ENCODE data around the gene ORC1.

The ORC1 gene

DNA sequence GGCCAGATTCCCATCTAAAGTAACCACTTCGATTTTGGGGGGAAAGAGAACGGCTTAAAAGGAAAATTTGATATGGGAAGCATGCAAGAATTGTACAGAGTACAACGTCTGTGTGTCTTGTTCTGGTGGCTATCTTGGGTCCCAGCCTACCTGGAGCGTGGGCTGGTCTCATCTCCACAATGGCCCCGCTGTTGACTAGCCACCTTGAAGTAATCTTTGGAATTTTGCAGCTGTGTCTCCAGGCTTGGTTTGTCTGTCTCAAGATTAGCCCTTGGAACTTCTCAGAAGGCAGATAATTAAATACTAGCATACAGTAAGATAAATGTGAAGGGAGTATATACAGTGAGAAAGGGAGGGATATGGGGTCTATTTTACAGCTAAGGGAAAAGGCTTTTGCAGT, 37.0 kb downstream of the ORC1 start:
- TF ChIP-seq, protein P1, sequence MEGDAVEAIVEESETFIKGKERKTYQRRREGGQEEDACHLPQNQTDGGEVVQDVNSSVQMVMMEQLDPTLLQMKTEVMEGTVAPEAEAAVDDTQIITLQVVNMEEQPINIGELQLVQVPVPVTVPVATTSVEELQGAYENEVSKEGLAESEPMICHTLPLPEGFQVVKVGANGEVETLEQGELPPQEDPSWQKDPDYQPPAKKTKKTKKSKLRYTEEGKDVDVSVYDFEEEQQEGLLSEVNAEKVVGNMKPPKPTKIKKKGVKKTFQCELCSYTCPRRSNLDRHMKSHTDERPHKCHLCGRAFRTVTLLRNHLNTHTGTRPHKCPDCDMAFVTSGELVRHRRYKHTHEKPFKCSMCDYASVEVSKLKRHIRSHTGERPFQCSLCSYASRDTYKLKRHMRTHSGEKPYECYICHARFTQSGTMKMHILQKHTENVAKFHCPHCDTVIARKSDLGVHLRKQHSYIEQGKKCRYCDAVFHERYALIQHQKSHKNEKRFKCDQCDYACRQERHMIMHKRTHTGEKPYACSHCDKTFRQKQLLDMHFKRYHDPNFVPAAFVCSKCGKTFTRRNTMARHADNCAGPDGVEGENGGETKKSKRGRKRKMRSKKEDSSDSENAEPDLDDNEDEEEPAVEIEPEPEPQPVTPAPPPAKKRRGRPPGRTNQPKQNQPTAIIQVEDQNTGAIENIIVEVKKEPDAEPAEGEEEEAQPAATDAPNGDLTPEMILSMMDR (IDR thresholded peaks at IDR 0.05; ENCODE audit: low read depth, low read length, missing control alignments), result no peak
- H3K4me3 ChIP-seq (replicated peaks; ENCODE audit: low read depth, low read length), result no peak overlapping the region
- no peak for DNase-seq (ENCODE audit: extremely low read depth, low read depth)

DNA sequence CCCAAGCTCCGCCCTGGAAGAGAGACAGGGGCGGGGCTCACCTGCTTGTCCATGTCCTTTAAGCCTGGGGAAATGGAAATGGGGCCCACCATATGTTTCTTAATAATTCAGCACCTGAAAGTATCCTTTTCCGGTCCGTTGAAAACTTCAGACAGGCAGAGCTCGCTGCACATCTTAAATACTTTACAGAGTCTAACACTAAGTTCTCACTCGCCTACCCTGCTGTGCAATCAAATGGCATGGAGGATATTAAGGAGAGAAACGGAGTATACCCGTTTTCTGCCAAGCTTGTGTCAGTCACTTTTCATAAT, 37.8 kb downstream of the ORC1 start:
- TF ChIP-seq, protein P1 (IDR thresholded peaks at IDR 0.05; ENCODE audit: low read depth, low read length, missing control alignments), result no peak
- peak overlapping the region; percentile 84 for H3K4me3 ChIP-seq (replicated peaks; ENCODE audit: low read depth, low read length)
- DNase-seq (ENCODE audit: extremely low read depth, low read depth), result no peak

- peak; percentile 87 for DNase-seq (ENCODE audit: extremely low read depth, low read depth)
- peak within 1 kb of the TSS; percentile 84 for H3K4me3 ChIP-seq (replicated peaks; ENCODE audit: low read depth, low read length)
- TF ChIP-seq, protein P1 (IDR thresholded peaks at IDR 0.05; ENCODE audit: low read depth, low read length, missing control alignments), result no peak
Observed at GRCh38 chr1:52365746-52366516, 38.3 kb downstream of the ORC1 start, which contains the start of gene CC2D1B. Gene CC2D1B, minus strand, starts transcription at chr1:52366205. Its CDS starts 1,585 bp downstream, at chr1:52364620.

DNA sequence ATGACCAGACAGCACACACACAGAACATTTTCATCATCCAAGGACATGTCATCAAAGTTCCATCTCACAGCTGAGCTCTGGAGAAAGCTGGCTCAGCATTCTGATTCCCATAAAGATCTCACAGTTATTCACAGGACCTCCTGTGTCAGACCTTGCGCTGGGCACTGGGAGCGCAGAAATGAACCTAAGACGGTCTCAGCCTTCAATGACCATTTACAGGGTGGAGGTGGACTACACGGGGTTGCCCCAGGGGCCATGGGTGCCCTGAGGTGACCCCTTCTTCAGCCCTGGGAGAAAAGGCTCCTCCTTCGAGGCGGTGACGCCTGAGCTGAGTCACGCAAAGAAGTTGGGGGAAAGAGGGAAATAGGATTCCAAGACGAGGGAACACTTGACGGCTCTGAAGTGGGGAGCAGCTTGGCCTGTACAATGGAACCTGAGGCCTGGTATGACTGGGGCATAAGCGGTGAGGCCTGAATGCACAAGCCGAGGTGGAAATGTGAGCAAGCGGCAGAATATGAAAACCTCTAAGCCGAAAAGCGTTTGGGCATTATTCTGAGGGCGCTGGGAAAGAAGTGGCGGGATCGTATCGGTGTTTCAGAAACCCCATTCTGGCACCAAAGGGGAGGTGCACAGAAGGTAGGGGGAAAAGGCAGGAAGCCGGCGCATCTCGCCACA, 39.0 kb downstream of the ORC1 start:
- TF ChIP-seq, protein P1 (IDR thresholded peaks at IDR 0.05; ENCODE audit: low read depth, low read length, missing control alignments), result no peak
- peak overlapping the region; percentile 84 for H3K4me3 ChIP-seq (replicated peaks; ENCODE audit: low read depth, low read length)
- no peak for DNase-seq (ENCODE audit: extremely low read depth, low read depth)

DNA sequence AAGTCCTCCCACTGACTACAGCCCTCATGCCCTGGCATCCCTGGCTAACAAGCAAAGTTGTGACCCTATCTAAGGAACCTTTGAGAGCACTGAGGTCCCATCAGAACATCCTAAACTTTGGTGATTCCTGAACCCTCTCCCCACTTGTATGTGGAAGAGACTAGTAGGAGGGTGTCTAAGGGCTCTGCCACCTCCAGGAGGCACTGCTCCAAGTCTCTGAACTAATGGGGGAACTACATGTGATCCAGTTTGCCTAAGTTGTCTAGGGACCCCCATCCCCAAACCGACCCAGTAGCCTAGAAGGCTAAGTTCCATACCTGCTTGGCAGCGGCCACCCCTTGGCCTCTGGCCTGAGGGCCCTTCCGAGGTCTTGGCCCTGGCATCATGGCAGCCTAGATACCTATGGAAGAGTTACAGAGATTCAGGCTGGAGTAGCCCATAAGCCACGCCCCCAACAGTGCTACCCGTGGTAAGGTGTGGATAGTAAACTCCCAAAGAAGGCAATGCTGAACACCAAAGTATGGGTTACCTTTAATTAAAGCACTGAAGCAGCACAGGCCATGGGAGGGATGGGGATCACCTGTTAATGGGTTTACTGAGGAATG, 39.9 kb downstream of the ORC1 start:
- no peak for DNase-seq (ENCODE audit: extremely low read depth, low read depth)

GRCh38 chr1:52360595-52360968, 43.6 kb downstream of the ORC1 start:
- no peak for DNase-seq (ENCODE audit: extremely low read depth, low read depth)
- H3K4me3 ChIP-seq (replicated peaks; ENCODE audit: low read depth, low read length), result no peak overlapping the region
- TF ChIP-seq, protein P1 (IDR thresholded peaks at IDR 0.05; ENCODE audit: low read depth, low read length, missing control alignments), result no peak

More for the DNA sequence above, 39.9 kb downstream of the ORC1 start:
- H3K4me3 ChIP-seq (replicated peaks; ENCODE audit: low read depth, low read length), result peak overlapping the region; percentile 84; the same call in 1 of the 2 replicates
- TF ChIP-seq, protein P1 (IDR thresholded peaks at IDR 0.05; ENCODE audit: low read depth, low read length, missing control alignments), result no peak
